AG04450 (cell line): ENCODE results near the gene LEO1. TPM values are rescaled to one million over a fixed set of nuclear protein-coding genes. Genes with fewer than 3 reads are reported as not detected.

Source experiments
- CTCF ChIA-PET: fragments of 300-600, 350-600 bp; formaldehyde crosslinking; extraction: SDS; loops from one replicate; lab custom pipeline; 2022; ENCODE audit warnings: antibody characterized with exemption, inconsistent platforms; lab: Charles Lee
- POLR2A ChIA-PET: fragments of 350-600 bp; formaldehyde crosslinking; extraction: SDS; loops from one replicate; lab custom pipeline; 2021; ENCODE audit warnings: antibody characterized with exemption, inconsistent platforms; lab: Yijun Ruan, JAX
- DNase-seq: peaks from one replicate; pipeline ENCODE4 v3.0.0-alpha.2; 2011; ENCODE audit warnings: low read depth, low spot score
- H3K27ac ChIP-seq: one replicate; pipeline ENCODE4 v1.5.1; 2012; ENCODE audit warnings: low read depth, low read length, control low read depth
- H3K27me3 ChIP-seq: one replicate; pipeline ENCODE4 v1.6.0; 2012; ENCODE audit warnings: low read length; ENCODE audit not compliant: control insufficient read depth, insufficient read depth
- H3K4me3 ChIP-seq: 2 replicates; pipeline ENCODE4 v1.5.1; 2011; ENCODE audit warnings: mild to moderate bottlenecking, low read depth, low read length, control low read depth
- H3K9me3 ChIP-seq: 2 replicates; pipeline ENCODE4 v1.5.1; 2012; ENCODE audit warnings: low read length; ENCODE audit not compliant: control insufficient read depth, insufficient read depth
- CTCF ChIP-seq: IDR thresholded peaks from 2 replicates; pipeline ENCODE4 v1.5.1; 2011; ENCODE audit warnings: low read depth, low read length, control low read depth, inconsistent platforms
- polyA plus RNA-seq: library from polyadenylated mRNA; depleted of rRNA; stranded (reverse); fragments of >200 nt; gene quantifications from 2 replicates; pipeline ENCODE4 v1.2.3, GENCODE V29; 2011

The LEO1 gene
- polyA plus RNA-seq, 1 experiment = 8.0 TPM

DNA sequence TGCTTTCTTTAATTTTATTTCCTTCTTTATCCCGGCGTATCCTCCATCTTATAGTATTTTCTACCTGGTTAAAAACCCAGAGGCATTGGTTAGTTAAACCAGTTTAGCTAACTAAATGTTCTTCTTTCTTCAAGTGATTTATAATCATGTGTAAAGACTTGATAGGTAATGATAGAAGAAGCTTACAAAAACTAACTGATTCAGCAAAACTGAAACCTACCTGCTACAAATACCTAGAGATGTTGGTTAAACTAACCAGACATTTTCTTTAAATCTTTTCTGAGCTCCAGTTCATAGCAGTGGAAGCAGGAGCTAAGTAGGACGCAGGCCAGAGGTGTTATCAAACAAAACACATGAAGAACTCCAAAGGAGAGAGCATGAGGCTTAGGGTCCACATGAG is 44.8 kb downstream of the LEO1 start:
- H3K27ac ChIP-seq = no peak overlapping the region
- ChIA-PET CTCF (interaction anchor here (0.7 to 1.5 kb wide), 3 partner anchors 9 to 281 kb away, joined by 3 to 4 read pairs (median 4); no protein-coding TSS in a partner anchor), POLR2A (interaction anchor here (0.6 kb wide), 1 partner anchor 13 kb away, joined by 4 read pairs; no protein-coding TSS in a partner anchor)
- no peaks in the 10 kb centered on the region for H3K27me3 ChIP-seq
- H3K9me3 ChIP-seq = no peaks in the 10 kb centered on the region
- no peak overlapping the region for H3K4me3 ChIP-seq
- TF ChIP-seq CTCF = no peak
- DNase-seq = no peak

DNA sequence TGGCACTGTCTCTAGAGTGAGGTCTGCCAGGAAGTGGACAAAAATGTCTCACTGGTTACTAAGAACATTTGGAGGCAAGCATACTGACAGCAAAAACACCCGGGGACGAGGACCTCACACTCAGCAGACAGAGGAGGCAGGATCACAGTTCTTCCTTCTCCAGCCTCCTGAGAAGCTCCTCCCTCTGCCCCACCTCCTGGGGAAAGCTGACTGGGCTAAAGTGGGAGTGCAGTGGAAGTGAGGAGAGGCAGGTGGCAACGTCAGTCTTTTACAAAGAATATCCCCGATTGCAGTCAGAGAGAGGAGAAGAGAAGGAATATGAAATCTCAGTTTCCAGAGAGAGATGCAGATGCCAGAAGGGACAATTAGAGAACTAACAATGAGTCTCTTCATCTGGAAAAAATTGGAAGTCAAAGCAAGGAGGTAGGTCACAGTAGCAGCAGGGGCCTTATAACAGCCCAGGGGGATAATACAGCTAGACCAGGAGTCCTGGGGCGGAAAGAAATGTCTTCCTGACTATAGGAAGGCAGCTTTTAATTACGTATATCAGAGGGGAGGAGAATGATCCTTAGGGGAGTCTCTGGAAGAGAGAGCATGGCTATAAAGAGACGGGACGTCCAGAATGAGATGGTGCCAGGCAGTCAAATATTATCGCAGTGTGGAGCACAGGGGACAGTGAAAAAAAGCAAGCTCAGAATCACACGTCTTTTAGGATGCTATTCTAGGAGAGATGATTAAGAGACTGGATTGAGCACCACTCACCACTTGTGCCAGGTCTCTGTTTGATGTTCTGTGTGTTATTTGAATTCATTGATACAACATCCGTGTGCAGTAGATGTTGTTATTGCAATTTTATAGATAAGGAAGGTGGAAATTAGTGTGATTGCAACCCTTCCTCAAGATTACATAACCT is 47.2 kb downstream of the LEO1 start:
- H3K4me3 ChIP-seq = no peak overlapping the region
- ChIA-PET CTCF (interaction anchor here (0.6 kb wide), 1 partner anchor 18 kb away, joined by 8 read pairs; no protein-coding TSS in a partner anchor), POLR2A (no interaction called here)
- no peak for DNase-seq
- TF ChIP-seq CTCF = no peak
- no peaks in the 10 kb centered on the region for H3K9me3 ChIP-seq
- H3K27me3 ChIP-seq = no peaks in the 10 kb centered on the region
- no peak overlapping the region for H3K27ac ChIP-seq

DNA sequence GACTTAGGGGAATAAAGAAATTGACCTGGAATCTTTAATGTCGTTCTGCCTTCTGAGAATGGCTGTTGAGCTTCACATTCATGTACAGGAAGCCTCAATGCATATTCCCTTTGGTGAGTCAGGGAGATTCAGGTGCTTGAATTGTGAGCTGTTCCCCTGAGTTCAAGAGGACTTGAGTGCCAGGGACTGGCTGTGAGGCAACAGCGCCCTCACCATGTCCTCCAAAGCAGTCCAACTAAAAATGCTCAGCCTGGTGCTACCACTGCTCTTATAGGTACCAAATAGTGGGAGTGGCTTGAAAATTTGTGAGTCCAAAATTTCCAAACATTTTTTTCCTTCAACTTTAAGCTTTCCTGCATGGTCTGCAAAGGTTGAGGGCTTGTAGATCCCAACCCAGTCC is 54.1 kb downstream of the LEO1 start:
- no peak overlapping the region for H3K4me3 ChIP-seq
- H3K9me3 ChIP-seq = no peaks in the 10 kb centered on the region
- ChIA-PET POLR2A (interaction anchor here (0.7 kb wide), 1 partner anchor 207 kb away, joined by 4 read pairs; no protein-coding TSS in a partner anchor), CTCF (interaction anchor here (0.7 to 1.4 kb wide), 7 partner anchors 9 to 267 kb away, joined by 3 to 5 read pairs (median 3); no protein-coding TSS in a partner anchor)
- H3K27me3 ChIP-seq = no peaks in the 10 kb centered on the region
- no peak overlapping the region for H3K27ac ChIP-seq
- DNase-seq = no peak
- peak; percentile 34; the same call in 1 of the 2 replicates for TF ChIP-seq CTCF

- no peak for TF ChIP-seq CTCF
- Histone ChIP-seq H3K27me3 (no peaks in the 10 kb centered on the region), H3K27ac (no peak overlapping the region), H3K9me3 (no peaks in the 10 kb centered on the region), H3K4me3 (no peak overlapping the region)
- POLR2A ChIA-PET = no interaction called here
- CTCF ChIA-PET = no interaction called here
- no peak for DNase-seq
Measured at GRCh38 chr15:51912528-51912927, 59.0 kb downstream of the LEO1 start.

DNA sequence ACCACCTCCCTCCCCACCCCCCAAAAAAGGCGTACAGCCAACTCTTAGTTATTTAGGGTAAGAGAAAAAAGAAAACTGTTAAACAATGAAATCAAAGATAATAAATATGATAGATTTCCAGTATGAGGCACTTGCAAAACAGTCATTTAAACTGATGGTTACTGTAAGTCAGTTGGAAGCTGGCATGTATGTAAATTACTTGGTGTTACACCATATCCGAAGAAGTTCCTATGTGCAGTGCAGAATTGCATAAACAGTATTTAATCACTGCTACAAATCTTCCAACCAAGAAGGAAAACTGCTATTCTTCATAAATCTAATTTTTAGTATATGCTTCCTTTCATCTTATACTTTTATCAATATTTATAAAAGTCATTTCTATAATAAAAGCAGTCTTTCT is 62.0 kb downstream of the LEO1 start:
- Histone ChIP-seq H3K9me3 (no peaks in the 10 kb centered on the region), H3K4me3 (no peak overlapping the region), H3K27me3 (no peaks in the 10 kb centered on the region), H3K27ac (no peak overlapping the region)
- ChIA-PET POLR2A (interaction anchor here (0.6 kb wide), 1 partner anchor 277 kb away, joined by 3 read pairs; no protein-coding TSS in a partner anchor), CTCF (interaction anchor here (0.7 kb wide), 1 partner anchor 12 kb away, joined by 3 read pairs; no protein-coding TSS in a partner anchor)
- DNase-seq = no peak
- no peak for TF ChIP-seq CTCF
